SU-DHL-6 (cell line): ENCODE data around the gene GPR4.

Experiments used
- H2AFZ ChIP-seq: fragments of 200-600 bp; sonication (generic); 2 replicates; pipeline ENCODE4 v1.6.1; 2014; ENCODE audit warnings: low read depth, mild to moderate bottlenecking, moderate library complexity, mixed read lengths, antibody characterized with exemption, low read length; ENCODE audit not compliant: severe bottlenecking
- H3F3A ChIP-seq: fragments of 200-600 bp; shearing (Covaris generic); 2 replicates; pipeline ENCODE4 v1.6.0; 2016; ENCODE audit warnings: antibody characterized with exemption, mild to moderate bottlenecking; ENCODE audit not compliant: insufficient read depth
- H3K27ac ChIP-seq: fragments of 200-600 bp; sonication (generic); 2 replicates; pipeline ENCODE4 v1.5.1; 2016; ENCODE audit warnings: low read depth, mild to moderate bottlenecking, low read length, moderate library complexity, mixed read lengths
- H3K27me3 ChIP-seq: fragments of 200-600 bp; sonication (generic), shearing (Covaris generic); 2 replicates; pipeline ENCODE4 v1.6.0; 2014; ENCODE audit warnings: mild to moderate bottlenecking, low read length
- H3K36me3 ChIP-seq: fragments of 200-600 bp; sonication (generic); 2 replicates; pipeline ENCODE4 v1.6.1; 2014; ENCODE audit warnings: mild to moderate bottlenecking, low read length, mixed read lengths
- H3K4me2 ChIP-seq: fragments of 300-600, 200-600 bp; shearing (Covaris generic), sonication (generic); 2 replicates; pipeline ENCODE4 v1.6.0; 2014; ENCODE audit warnings: low read length, low read depth, mild to moderate bottlenecking; ENCODE audit not compliant: poor library complexity, severe bottlenecking
- H3K4me3 ChIP-seq: fragments of 200-600 bp; sonication (generic); 2 replicates; pipeline ENCODE4 v1.5.1; 2014; ENCODE audit warnings: antibody characterized with exemption, low read length, mild to moderate bottlenecking, mixed read lengths; ENCODE audit not compliant: insufficient read depth, poor library complexity, severe bottlenecking
- H3K79me2 ChIP-seq: fragments of 200-600 bp; sonication (generic); 2 replicates; pipeline ENCODE4 v1.6.1; 2014; ENCODE audit warnings: mild to moderate bottlenecking, low read length, moderate library complexity; ENCODE audit not compliant: insufficient read depth
- H3K9ac ChIP-seq: fragments of 200-600 bp; sonication (generic); 2 replicates; pipeline ENCODE4 v1.7.0; 2014; ENCODE audit warnings: mild to moderate bottlenecking, low read length
- H3K9me2 ChIP-seq: fragments of 200-600 bp; sonication (generic); replicated peaks from 2 replicates; pipeline ENCODE4 v1.6.1; 2014; ENCODE audit warnings: low read length; ENCODE audit not compliant: insufficient read depth
- H3K9me3 ChIP-seq: fragments of 200-600 bp; sonication (generic); 2 replicates; pipeline ENCODE4 v1.6.1; 2014; ENCODE audit warnings: low read length, mixed read lengths; ENCODE audit not compliant: insufficient read depth
- H4K20me1 ChIP-seq: fragments of 200-600 bp; sonication (generic); 2 replicates; pipeline ENCODE4 v1.6.1; 2014; ENCODE audit warnings: low read depth, mild to moderate bottlenecking, antibody characterized with exemption, low read length, moderate library complexity, mixed read lengths
- EZH2phosphoT487 ChIP-seq: fragments of 200-600 bp; sonication (generic), shearing (Covaris generic); conservative IDR thresholded peaks from 2 replicates; pipeline ENCODE4 v1.6.1; 2018; ENCODE audit warnings: mild to moderate bottlenecking, antibody characterized with exemption, low read length, moderate library complexity, mixed read lengths
- TF ChIP-seq, protein P1 (sequence below): fragments of 200-600 bp; sonication (generic); IDR thresholded peaks from one replicate; pipeline ENCODE4 v1.5.1; 2017; ENCODE audit warnings: antibody characterized with exemption, mild to moderate bottlenecking, low read length, moderate library complexity; ENCODE audit not compliant: insufficient read depth, poor library complexity, severe bottlenecking

The GPR4 gene

DNA sequence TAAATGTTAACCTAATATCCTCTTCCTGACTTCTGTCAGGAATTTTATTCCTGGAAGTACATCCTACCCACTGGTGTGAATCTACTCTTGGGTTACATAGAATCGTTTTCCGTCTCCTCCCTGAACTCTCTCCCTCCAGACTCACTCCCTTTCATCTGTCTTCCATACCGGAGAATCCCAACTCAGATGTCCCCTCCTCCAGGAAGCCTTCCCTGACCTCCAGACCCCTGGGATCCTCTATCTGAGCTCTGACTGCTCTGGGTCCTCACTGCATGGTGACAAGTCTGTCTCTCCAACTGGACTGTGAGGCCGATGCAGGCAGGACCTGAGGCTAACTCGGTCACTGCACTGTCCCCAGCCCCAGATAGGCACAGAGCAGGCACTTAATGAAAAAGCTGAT, 42.0 kb downstream of the GPR4 start:
- no peak overlapping the region for H3K4me2 ChIP-seq
- H2AFZ ChIP-seq: no peak overlapping the region
- H3K9ac ChIP-seq: no peak overlapping the region
- peaks cover 4% of the 10 kb centered on the region; the same call in 1 of the 2 replicates for H3F3A ChIP-seq
- H3K9me3 ChIP-seq: no peaks in the 10 kb centered on the region
- no peaks in the 10 kb centered on the region for H3K9me2 ChIP-seq
- no peaks in the 10 kb centered on the region for H3K27me3 ChIP-seq
- H3K4me3 ChIP-seq: no peak overlapping the region
- H3K36me3 ChIP-seq: no peaks in the 10 kb centered on the region
- peaks cover 8% of the 10 kb centered on the region; the same call in 1 of the 2 replicates for H3K79me2 ChIP-seq
- TF ChIP-seq EZH2phosphoT487: no peak
- TF ChIP-seq, protein P1, sequence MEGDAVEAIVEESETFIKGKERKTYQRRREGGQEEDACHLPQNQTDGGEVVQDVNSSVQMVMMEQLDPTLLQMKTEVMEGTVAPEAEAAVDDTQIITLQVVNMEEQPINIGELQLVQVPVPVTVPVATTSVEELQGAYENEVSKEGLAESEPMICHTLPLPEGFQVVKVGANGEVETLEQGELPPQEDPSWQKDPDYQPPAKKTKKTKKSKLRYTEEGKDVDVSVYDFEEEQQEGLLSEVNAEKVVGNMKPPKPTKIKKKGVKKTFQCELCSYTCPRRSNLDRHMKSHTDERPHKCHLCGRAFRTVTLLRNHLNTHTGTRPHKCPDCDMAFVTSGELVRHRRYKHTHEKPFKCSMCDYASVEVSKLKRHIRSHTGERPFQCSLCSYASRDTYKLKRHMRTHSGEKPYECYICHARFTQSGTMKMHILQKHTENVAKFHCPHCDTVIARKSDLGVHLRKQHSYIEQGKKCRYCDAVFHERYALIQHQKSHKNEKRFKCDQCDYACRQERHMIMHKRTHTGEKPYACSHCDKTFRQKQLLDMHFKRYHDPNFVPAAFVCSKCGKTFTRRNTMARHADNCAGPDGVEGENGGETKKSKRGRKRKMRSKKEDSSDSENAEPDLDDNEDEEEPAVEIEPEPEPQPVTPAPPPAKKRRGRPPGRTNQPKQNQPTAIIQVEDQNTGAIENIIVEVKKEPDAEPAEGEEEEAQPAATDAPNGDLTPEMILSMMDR: no peak
- H3K27ac ChIP-seq: no peak overlapping the region
- H4K20me1 ChIP-seq: no peaks in the 10 kb centered on the region

DNA sequence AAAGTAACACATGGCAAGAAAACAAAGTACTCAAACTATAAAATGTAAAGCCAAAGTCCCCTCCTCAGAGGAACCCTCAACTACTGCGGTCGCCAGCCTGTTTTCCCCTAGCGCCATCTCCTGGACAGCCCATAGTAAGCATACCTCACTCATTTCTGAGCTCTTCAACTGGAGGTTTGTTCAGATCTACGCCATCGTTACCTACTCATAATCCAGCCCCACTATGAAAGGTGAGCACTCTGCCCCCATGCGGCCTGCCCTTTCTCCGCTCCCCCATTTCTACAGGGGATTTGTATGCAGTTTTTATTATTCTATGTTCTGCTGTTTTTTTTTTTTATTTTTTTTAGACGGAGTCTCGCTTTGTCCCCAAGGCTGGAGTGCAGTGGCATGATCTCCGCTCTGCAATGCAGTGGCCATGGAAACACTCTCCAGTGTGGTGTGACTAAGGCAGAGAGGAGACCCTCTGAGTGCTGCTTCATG, 43.6 kb downstream of the GPR4 start:
- no peak overlapping the region for H3K9ac ChIP-seq

DNA sequence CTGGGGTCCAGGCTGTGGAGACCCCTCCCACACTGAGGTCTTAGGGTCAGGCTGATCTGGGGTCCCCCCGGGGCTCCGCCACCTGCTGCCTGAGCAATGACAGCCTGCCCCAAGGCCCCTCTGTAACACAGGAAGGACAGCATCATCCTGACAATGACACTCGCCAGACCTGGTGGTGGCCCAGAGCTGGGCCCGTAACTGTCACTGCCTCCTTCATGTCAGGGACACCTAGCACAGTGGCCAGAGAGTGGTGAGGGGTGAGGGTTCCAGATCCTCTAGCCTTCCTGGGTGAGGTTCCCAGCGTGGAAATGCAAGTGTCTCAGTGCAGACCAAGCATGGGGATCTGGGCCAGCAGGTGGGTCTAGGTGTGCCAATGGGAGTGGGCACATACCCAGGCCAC, 45.2 kb downstream of the GPR4 start:
- no peak overlapping the region for H3K4me3 ChIP-seq

More for the DNA sequence above, 43.6 kb downstream of the GPR4 start:
- no peaks in the 10 kb centered on the region for H4K20me1 ChIP-seq
- peaks cover 8% of the 10 kb centered on the region; the same call in 1 of the 2 replicates for H3K79me2 ChIP-seq
- H3K27ac ChIP-seq: no peak overlapping the region
- H2AFZ ChIP-seq: no peak overlapping the region
- H3F3A ChIP-seq: peaks cover 4% of the 10 kb centered on the region; the same call in 1 of the 2 replicates
- H3K27me3 ChIP-seq: no peaks in the 10 kb centered on the region
- no peaks in the 10 kb centered on the region for H3K9me2 ChIP-seq
- no peaks in the 10 kb centered on the region for H3K36me3 ChIP-seq
- H3K9me3 ChIP-seq: no peaks in the 10 kb centered on the region
- H3K4me2 ChIP-seq: no peak overlapping the region
- TF ChIP-seq, protein P1: peak; percentile 96
- no peak for TF ChIP-seq EZH2phosphoT487
- H3K4me3 ChIP-seq: no peak overlapping the region

More for the DNA sequence above, 45.2 kb downstream of the GPR4 start:
- H3K4me2 ChIP-seq: no peak overlapping the region
- H3K79me2 ChIP-seq: peaks cover 8% of the 10 kb centered on the region; the same call in 1 of the 2 replicates
- H3K9me2 ChIP-seq: no peaks in the 10 kb centered on the region
- no peaks in the 10 kb centered on the region for H4K20me1 ChIP-seq
- H3F3A ChIP-seq: no peaks in the 10 kb centered on the region
- H3K36me3 ChIP-seq: no peaks in the 10 kb centered on the region
- no peak overlapping the region for H3K27ac ChIP-seq
- H3K9ac ChIP-seq: no peak overlapping the region
- no peak overlapping the region for H2AFZ ChIP-seq
- H3K9me3 ChIP-seq: no peaks in the 10 kb centered on the region
- TF ChIP-seq EZH2phosphoT487: no peak
- TF ChIP-seq, protein P1: no peak
- H3K27me3 ChIP-seq: no peaks in the 10 kb centered on the region
